ENCODE results near the gene ERI3.

The ERI3 gene

GRCh38 chr1:44315521-44315920 lies 39.5 kb downstream of the ERI3 start:
- no peak for DNase-seq

- DNase-seq = no peak
Measured at GRCh38 chr1:44314452-44314851, 40.6 kb downstream of the ERI3 start.

- DNase-seq = no peak
Measured at GRCh38 chr1:44313265-44313918, 41.7 kb downstream of the ERI3 start.

GRCh38 chr1:44312399-44313196 lies 42.5 kb downstream of the ERI3 start:
- no peak for DNase-seq

DNA sequence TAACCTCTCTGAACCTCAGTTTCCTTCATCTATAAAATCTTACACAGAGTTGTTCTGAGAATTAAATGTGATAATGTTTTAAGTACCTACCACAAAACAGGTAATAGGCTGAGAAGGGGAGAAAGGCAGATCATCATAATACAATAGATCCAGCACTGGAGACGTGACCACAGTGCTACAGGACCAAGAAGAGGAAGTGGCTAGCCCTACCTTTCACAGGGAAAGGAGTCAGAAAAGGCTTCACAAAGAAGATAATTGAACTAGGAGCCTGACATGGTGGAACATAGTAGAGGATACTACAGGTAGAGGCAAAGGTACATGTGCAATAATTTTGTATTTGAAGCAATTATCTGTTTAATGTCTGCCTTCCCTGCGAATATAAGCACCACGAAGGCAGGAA lies 45.1 kb downstream of the ERI3 start:
- no peak for DNase-seq

- DNase-seq = peak in 4 of 6 experiments; percentile 3 to 66 (median 64)
Measured at GRCh38 chr1:44305962-44306422, 49.1 kb downstream of the ERI3 start.

DNA sequence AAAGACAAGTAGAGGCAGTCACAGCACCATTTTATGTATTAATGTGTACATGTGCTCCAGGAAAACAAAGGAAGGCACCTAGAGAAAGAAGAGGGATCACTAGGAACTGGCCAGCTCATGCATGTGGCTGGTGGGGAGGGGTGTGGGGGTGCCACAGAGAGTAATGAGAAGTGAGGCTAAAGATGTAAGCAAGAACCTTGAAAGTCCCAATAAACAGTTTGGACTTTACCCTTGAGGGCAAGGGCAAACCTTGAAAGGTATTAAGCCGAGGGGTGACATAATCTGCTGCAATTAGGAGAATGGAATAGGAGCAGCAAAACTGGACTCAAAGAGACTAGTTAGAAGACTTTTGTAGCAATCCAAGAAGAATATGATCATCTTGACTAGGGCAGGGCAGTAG lies 51.5 kb downstream of the ERI3 start:
- DNase-seq = no peak

DNA sequence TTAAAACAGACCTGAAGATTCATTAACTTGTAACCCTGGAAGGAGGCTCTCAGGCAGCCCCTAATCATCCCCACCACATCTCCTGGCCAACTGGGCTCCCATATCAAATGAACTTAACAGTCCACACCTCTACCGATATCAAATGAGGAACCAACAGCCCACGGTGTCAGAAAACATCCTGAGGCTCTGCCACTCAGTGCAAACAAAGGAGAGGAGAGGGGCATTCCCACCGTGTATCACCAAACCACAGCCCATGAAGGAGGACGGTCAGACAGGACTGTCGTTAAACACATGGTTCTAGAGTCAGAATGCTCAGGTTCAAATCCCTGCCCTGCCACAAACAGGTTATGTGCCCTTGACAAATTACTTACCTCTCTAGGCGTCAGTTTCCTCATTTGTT lies 52.5 kb downstream of the ERI3 start:
- no peak for DNase-seq

- no peak for DNase-seq
Measured at GRCh38 chr1:44301442-44301841, 53.6 kb downstream of the ERI3 start.

DNA sequence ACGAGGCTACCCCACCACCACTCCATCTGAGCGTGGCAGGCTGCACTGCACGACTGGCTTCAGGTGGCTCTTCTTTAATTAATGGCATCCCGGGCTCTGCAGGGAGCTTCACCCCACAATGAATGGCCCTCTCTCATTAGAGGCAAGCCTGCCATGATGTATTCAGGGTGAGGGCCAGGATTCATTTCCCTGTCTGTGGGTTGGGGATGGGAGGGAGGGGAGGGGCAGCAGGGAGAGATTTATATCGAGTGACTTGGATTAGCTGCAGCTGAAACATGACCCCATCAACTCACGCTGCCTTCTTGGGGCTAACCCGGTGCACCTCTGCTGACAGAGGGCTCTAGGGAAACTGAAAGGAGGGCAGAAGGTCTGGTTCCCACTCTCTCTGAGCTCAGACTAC lies 54.2 kb downstream of the ERI3 start:
- no peak for DNase-seq

DNA sequence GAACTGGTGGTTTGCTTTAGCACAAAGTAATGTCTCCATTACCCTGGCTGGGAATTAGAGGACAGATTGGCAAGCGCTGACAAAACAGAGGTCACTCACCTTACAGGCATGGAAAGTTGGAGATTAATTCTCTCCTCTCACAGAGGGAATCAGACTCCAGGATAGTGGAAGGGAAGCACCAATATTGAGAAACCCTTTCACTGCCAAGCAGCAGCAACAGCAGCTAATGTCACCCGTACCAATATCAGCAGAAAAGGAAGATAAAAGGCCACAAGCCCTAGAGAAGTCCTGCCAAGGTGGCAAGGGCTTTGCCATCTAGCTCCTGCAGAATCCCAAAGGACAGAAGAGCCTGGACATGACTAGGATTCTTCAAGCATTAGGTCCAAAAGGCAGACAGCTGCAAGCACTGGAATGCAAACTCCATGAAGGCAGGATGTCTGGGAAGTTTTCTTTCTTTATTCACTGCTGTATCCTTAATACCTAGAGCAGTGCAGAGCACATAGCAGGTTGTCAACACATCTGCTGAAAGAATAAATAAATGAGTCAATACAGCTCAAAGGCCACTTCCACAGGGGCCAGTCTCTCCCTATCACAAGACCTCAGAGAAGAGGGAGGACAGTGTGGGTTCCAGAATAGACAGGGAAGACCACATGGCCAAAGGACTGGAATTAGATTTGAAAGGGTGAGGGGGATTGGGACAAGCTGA lies 57.2 kb downstream of the ERI3 start:
- no peak for DNase-seq

GRCh38 chr1:44296806-44297205 lies 58.3 kb downstream of the ERI3 start:
- no peak for DNase-seq

DNA sequence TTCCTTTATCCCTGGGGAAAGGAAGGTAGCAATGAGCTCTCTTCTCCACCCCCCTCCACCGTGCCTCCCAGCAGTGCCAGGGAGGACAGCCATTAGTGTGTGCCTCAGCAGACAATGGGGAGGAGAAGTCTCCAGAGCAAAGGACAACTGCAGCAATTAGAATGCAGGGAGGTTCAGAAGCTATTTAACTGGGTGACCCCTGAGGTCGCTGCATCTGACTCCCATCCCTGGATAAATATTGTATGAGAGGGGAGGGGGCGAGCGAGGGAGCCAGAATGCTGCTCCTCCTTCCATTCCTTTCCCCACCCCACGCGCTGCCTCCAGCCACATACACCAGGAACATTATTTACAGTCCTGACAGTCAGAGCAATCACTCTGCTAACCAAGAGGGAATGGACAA lies 59.0 kb downstream of the ERI3 start:
- DNase-seq = no peak

GRCh38 chr1:44294588-44295007 lies 60.5 kb downstream of the ERI3 start:
- no peak for DNase-seq

DNA sequence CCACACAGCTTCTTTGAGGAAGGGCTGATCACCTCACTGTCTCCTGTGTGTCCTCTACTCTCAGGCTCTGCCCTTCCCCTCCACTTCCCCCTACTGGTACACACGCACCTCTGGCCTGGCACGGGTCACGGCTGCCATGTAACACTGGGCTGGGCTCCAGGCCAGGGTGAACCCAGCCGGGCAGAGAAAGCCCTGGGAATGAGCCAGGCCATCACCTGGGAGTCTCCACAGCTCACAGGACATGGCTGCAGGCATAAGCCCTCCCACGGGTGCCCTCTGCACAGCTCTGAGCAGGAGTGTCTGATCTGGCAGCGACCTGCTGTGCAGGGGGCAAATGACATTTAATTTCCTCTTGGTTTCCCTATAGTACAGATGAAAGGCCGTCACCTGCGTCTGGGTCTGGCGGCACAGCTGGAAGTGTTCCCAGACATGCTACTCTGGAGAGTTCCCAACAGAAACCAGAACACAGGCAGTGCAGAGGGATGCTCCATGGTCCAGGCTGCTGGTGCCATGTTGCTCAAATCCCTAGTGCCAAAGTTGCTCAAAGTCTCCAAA lies 61.2 kb downstream of the ERI3 start:
- DNase-seq = no peak

DNA sequence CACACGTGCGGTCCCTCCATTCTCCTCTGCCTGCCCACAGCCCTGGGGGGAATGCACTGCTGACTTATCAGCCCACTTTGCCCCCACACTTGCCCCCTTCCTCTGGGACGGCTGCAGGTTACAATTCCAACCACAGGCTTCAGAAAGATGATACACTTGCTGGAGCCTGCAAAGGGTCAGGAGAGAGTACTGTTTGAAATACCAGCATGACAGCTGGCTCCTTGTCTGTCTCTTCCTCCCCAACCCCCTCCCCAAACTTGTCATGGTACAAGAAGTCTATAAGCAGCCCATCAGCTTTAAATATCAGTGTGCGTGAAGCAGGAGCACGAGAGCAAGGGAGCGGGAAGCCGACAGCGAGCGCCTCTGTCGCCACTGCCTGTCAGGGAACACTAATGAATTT lies 62.4 kb downstream of the ERI3 start:
- no peak for DNase-seq

DNA sequence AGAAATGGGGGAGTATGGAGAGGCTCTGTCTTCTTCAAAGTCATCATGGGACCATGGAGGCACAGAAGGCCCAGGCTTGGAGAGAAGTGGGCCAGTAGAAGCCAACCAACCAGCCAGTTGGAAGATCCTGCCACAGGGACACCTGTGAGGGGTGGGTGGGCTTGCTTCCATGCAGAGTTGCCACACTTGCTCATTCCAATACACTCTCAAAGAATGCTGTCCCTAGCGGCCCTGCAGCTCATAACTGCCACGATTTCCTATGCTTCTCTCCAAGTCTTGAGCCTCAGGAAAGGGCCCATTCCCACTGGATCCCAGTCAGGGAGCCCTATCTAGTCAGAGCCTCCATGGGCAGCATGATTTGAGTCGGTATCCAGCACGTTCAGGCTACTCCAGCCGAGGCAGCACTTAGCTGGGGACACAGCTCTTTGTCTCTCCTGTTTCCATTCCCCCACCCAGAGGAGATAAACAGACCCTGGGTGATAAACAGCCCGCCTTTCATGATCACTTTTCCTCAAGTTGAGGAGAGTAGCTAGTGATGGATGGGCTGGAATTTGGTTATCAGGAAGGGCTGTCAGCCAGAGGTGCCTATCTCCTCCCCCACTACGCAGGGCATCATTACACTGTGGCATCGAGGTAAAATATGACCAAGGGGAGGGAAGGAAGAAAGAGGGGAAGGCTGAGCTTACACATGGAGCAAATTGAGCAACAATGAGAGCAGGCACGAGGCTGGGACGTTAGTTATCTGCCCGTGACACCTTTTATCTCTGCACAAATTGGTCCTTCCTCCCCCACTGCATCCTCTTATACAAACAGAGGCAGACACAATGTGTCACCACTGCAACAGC lies 64.6 kb downstream of the ERI3 start:
- DNase-seq = no peak

- no peak for DNase-seq
Measured at GRCh38 chr1:44289530-44289929, 65.5 kb downstream of the ERI3 start.

- no peak for DNase-seq
Measured at GRCh38 chr1:44288883-44289282, 66.2 kb downstream of the ERI3 start.

DNA sequence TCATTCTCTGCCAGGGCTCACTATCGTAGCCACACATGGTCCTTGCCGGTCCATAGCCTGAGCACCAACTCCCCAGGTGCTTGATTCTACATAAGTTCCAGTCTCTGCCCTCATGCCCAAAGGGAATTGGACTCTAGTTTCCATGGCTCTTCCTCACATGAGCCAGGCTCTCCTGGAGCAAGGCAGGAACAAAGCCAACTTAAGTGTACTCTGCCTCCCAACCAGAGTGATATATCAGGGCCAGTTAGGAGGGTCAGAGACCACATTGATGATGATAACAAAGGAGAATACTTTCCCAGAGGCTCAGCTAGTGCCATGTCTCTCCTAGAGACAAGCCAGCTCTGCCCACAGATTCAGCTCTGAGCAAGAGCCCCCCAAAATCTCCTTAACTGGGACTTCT lies 70.9 kb downstream of the ERI3 start:
- DNase-seq = no peak

- DNase-seq = no peak
Measured at GRCh38 chr1:44283524-44284173, 71.4 kb downstream of the ERI3 start.
